Transverse colon (tissue), 4 donors: ENCODE data around the gene OSGIN1. TPM values are rescaled to one million over a fixed set of nuclear protein-coding genes. Genes with fewer than 3 reads are reported as not detected.

Experiments
- DNase-seq: peaks from one replicate; pipeline ENCODE4 v3.0.0-alpha.2; 2019
- H3K27ac ChIP-seq, 4 donors: fragments of 200-600 bp; sonication (generic); 2 replicates each; pipeline ENCODE4 v1.5.1; 2016 to 2018; ENCODE audit warnings: inconsistent platforms in 4 of 4
- H3K27me3 ChIP-seq: fragments of 200-600 bp; sonication (generic); 2 replicates; pipeline ENCODE4 v1.5.1; 2017; ENCODE audit warnings: inconsistent platforms
- H3K36me3 ChIP-seq, 4 donors: fragments of 200-600 bp; sonication (generic); 2 replicates each; pipeline ENCODE4 v1.5.1; 2017 to 2019; ENCODE audit warnings: inconsistent platforms in 4 of 4
- H3K4me1 ChIP-seq, 4 donors: fragments of 200-600 bp; sonication (generic); 2 replicates each; pipeline ENCODE4 v1.5.1; 2017 to 2020; ENCODE audit warnings: inconsistent platforms in 4 of 4
- H3K4me3 ChIP-seq, 4 donors: fragments of 200-600 bp; sonication (generic); 1 replicate in 1 of 4; 2 replicates in 3 of 4; pipeline versions ENCODE4 v1.5.1 to v1.6.1; 2017 to 2019; ENCODE audit warnings: inconsistent platforms in 4 of 4
- H3K9me3 ChIP-seq, 2 donors: fragments of 200-600 bp; sonication (generic); 2 replicates each; pipeline ENCODE4 v1.5.1; 2017 to 2019; ENCODE audit warnings: inconsistent platforms in 2 of 2
- EP300 ChIP-seq: sonication (generic); formaldehyde crosslinking; IDR thresholded peaks from one replicate; pipeline ENCODE4 v1.6.1; 2017; ENCODE audit warnings: antibody characterized with exemption, low read depth
- POLR2A ChIP-seq: fragments of 450-650 bp; IDR thresholded peaks from one replicate; pipeline ENCODE4 v1.6.1; 2016; ENCODE audit warnings: antibody characterized with exemption, mild to moderate bottlenecking, moderate library complexity
- POLR2AphosphoS5 ChIP-seq, 3 donors: sonication (generic); formaldehyde crosslinking; IDR thresholded peaks; one replicate each; pipeline ENCODE4 v1.6.1; 2016; ENCODE audit warnings: antibody characterized with exemption in 3 of 3
- WGBS, 2 donors: methylation state at CpG; one replicate each; pipeline ENCODE4 v1.1.5; 2018; ENCODE audit warnings: low coverage in 1 of 2; 5-methylcytosine and 5-hydroxymethylcytosine counted together
- in situ Hi-C, 4 donors: fragments of 200-750 bp; cut with MboI; loops; one replicate each; pipeline versions ENCODE4 v1.15.0 to v1.15.1; 2017; ENCODE audit warnings: low sequenced_read_pairs in 3 of 4, low pct_ligation_motif_present in 1 of 4, low pct_unique_long_range_greater_than_20kb in 1 of 4
- intact Hi-C: fragments of 100-400 bp; cut with DNase I; formaldehyde crosslinking; loops from one replicate; pipeline ENCODE4 v1.15.1; 2023; ENCODE audit warnings: low total_unique reads
- total RNA-seq, 4 donors: library from RNA; depleted of rRNA; stranded (reverse); fragments of >200 nt; gene quantifications; one replicate each; pipeline ENCODE4 v1.1.0, GENCODE V29; 2016
- TF ChIP-seq, protein P1 (sequence below), 5 experiments: fragments of 200-600 bp in 3 of 5; fragments of 450-650 bp in 2 of 5; sonication (generic) in 3 of 5; IDR thresholded peaks; 1 replicate in 2 of 5; 2 replicates in 3 of 5; pipeline ENCODE4 v1.5.1; 2016 to 2017; ENCODE audit warnings: antibody characterized with exemption in 5 of 5, inconsistent platforms in 3 of 5, mild to moderate bottlenecking in 2 of 5, moderate library complexity in 1 of 5

The OSGIN1 gene
- total RNA-seq, 4 donors from 2014 or later, result 10.7 to 26.2 (median 16.7) TPM

DNA sequence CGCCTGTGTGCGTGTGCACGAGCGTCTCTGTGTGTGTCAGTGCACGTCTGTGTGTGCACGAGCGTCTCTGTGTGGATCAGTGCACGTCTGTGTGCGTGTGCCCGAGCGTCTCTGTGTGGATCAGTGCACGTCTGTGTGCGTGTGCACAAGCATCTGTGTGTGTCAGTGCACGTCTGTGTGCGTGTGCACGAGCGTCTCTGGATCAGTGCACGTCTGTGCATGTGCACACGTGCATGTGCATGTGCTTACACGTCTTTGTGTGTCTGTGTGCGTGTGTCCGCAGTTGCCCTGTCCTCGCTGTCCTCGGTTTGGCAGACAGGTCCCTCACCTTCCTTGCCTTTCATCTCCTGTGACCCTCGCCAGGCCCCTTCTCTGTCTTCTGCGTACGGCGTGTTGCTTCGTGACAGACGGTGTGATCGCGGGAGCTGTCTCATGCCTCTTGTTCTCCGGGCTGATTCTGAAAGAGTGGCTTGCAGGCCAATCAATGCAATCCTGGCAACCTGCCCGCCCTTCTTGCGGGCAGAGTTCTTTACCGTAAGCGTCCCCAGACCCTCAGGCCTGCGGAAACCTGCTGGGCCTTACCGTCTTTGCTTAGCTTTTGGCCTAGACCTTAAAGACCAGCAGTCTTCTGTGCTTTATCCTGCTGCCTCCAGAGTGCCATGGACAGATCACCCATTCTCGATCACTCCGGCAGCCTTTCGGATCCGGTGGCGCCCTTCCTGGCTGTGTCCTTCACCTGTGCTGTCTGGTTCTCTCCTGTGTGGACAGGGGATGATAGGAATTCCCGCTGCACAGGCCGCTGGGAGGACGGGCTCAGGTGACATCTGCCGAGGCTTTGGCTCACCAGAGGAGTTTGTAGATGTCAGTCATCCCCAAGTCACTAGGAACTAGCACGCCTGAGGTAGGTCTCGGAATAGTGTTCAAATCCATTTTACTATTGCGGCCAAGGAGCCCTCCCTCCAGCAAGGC is 35.6 kb upstream of the OSGIN1 start:
- H3K27ac ChIP-seq, result no peak overlapping the region
- 95 to 97% methylated on average over 22 to 51 of the region's 51 CpGs for WGBS, 2 donors

DNA sequence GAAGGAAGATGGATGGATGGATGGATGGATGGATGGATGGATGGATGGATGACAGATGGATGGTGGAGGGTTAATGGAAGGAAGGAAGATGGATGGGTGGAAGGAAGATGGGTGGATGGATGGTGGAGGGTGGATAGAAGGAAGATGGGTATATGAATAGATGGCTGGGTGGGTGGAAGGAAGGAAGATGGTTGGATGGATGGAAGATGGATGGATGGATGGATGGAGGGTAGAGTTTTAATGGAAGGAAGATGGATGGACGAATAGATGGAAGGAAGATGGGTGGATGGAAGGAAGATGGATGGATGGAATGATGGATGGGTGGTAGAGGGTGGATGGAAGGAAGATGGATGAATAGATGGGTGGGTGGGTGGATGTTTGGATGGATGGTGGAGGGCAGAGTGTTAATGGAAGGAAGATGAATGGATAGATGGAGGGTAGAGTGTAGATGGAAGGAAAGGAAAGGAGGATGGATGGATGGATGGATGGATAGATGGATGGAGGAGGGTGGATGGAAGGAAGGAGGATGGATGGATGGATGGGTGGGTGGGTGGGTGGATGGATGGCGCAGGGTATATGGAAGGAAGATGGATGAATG is 32.0 kb upstream of the OSGIN1 start:
- DNase-seq, result no peak
- H3K9me3 ChIP-seq, result no peaks in the 10 kb centered on the region
- no peaks in the 10 kb centered on the region for H3K27me3 ChIP-seq
- no peak overlapping the region for H3K27ac ChIP-seq
- intact Hi-C loops (loop anchor here (10.0 kb wide), 1 partner anchor 564 kb away; no protein-coding TSS in a partner anchor), in situ Hi-C loops (no loop called here)
- peaks cover 0 to 20% (median 4%) of the 10 kb centered on the region in 4 donors for H3K36me3 ChIP-seq
- 87 to 92% methylated on average over 2 of the region's 2 CpGs for WGBS, 2 donors
- H3K4me1 ChIP-seq, result no peaks in the 10 kb centered on the region
- H3K4me3 ChIP-seq, result no peak overlapping the region
- TF ChIP-seq, protein P1, sequence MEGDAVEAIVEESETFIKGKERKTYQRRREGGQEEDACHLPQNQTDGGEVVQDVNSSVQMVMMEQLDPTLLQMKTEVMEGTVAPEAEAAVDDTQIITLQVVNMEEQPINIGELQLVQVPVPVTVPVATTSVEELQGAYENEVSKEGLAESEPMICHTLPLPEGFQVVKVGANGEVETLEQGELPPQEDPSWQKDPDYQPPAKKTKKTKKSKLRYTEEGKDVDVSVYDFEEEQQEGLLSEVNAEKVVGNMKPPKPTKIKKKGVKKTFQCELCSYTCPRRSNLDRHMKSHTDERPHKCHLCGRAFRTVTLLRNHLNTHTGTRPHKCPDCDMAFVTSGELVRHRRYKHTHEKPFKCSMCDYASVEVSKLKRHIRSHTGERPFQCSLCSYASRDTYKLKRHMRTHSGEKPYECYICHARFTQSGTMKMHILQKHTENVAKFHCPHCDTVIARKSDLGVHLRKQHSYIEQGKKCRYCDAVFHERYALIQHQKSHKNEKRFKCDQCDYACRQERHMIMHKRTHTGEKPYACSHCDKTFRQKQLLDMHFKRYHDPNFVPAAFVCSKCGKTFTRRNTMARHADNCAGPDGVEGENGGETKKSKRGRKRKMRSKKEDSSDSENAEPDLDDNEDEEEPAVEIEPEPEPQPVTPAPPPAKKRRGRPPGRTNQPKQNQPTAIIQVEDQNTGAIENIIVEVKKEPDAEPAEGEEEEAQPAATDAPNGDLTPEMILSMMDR (IDR thresholded peaks at IDR 0.05), result no peak
- TF ChIP-seq EP300 (no peak), POLR2AphosphoS5 (IDR thresholded peaks at IDR 0.05) (no peak), POLR2A (no peak)

More for the DNA sequence above, 35.6 kb upstream of the OSGIN1 start:
- in situ Hi-C loops, result no loop called here
- H3K27me3 ChIP-seq, result no peaks in the 10 kb centered on the region
- intact Hi-C loops, result no loop called here
- H3K4me1 ChIP-seq, result no peaks in the 10 kb centered on the region
- DNase-seq, result no peak
- peaks cover 0 to 40% (median 10%) of the 10 kb centered on the region in 4 donors for H3K36me3 ChIP-seq
- H3K4me3 ChIP-seq, result no peak overlapping the region
- H3K9me3 ChIP-seq, result no peaks in the 10 kb centered on the region
- TF ChIP-seq POLR2A (no peak), POLR2AphosphoS5 (IDR thresholded peaks at IDR 0.05) (no peak), EP300 (no peak)
- TF ChIP-seq, protein P1 (IDR thresholded peaks at IDR 0.05), result no peak

DNA sequence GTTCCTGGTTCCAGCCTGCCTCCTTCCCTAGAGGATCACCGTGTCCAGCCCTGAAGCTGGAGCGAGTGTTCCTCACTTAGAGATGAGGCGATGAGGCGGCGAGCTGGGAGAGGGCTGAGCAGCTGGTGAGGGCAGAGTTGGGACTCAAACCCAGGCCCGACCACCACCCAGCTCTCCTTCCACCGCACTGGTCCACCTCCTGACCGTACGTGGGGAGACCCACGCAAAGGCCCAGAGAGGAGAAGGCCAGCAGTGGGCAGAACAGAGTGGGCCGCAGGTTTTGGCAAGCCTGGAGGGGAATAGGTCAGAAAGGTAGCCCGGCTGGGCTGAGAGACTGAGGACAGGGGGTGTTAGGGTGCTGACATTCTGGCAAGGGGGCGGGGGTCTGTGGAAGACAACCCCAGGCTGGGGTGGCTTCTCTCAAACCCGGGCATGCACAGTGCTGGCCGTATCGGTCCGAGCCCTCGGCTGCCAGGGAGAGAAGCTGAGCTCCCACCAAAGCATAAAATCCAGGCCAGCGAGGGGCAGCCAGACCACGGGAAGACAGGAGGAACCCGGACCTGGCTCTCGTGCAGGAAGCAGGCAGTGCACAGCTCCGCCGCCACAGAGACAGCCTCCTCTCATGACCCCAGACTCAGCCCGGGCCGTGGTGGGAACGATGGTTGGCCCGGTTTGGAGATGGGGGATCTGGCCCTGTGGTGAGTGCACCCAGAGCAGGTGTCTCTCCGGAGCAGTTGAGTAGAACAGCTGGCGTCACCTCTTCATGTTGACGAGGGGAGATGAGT is 29.3 kb upstream of the OSGIN1 start:
- Histone ChIP-seq H3K27ac (no peak overlapping the region), H3K36me3 (peaks cover 0 to 11% (median 3%) of the 10 kb centered on the region in 4 donors), H3K27me3 (no peaks in the 10 kb centered on the region), H3K4me1 (peaks cover 4 to 6% (median 6%) of the 10 kb centered on the region in 4 donors), H3K9me3 (no peaks in the 10 kb centered on the region), H3K4me3 (no peak overlapping the region)
- intact Hi-C loops (loop anchor here (10.0 kb wide), 1 partner anchor 561 kb away; no protein-coding TSS in a partner anchor), in situ Hi-C loops (no loop called here)
- WGBS, 2 donors, result 71 to 91% methylated on average over 4 to 31 of the region's 31 CpGs
- no peak for DNase-seq
- TF ChIP-seq EP300 (no peak), POLR2AphosphoS5 (IDR thresholded peaks at IDR 0.05) (no peak), POLR2A (no peak)
- TF ChIP-seq, protein P1 (IDR thresholded peaks at IDR 0.05), result no peak
